ENCODE data around the gene AQP1. TPM values are rescaled to one million over a fixed set of nuclear protein-coding genes. Genes with fewer than 3 reads are reported as not detected.

Gene AQP1
- total RNA-seq, 1 experiment from 2014 or later: 0.52 TPM

GRCh38 chr7:30934225-30934624 is 22.6 kb downstream of the AQP1 start:
- H3K27me3 Mint-ChIP-seq (ENCODE audit: insufficient read depth, unreplicated experiment): no peaks in the 10 kb centered on the region
- no peaks in the 10 kb centered on the region for H3K9me3 ChIP-seq
- H3K27ac Mint-ChIP-seq (ENCODE audit: unreplicated experiment): no peak overlapping the region
- no peak overlapping the region for H3K4me3 Mint-ChIP-seq (ENCODE audit: unreplicated experiment)
- H3K36me3 ChIP-seq (ENCODE audit: control insufficient read depth, insufficient read depth, low read length): no peaks in the 10 kb centered on the region
- no TSS peak for BruUV-seq (replicated peaks)
- ChIA-PET CTCF (interaction anchor here (0.8 kb wide), 1 partner anchor 178 kb away, joined by 4 read pairs; no protein-coding TSS in a partner anchor), POLR2A (no interaction called here)
- peaks cover 6% of the 10 kb centered on the region for H3K4me1 Mint-ChIP-seq (ENCODE audit: low read depth, unreplicated experiment)
- no peaks in the 10 kb centered on the region for H3K27me3 ChIP-seq (replicated peaks; ENCODE audit: control insufficient read depth, insufficient read depth, low read length)
- H3K9me3 Mint-ChIP-seq (ENCODE audit: unreplicated experiment): no peaks in the 10 kb centered on the region
- no peaks in the 10 kb centered on the region for H3K36me3 Mint-ChIP-seq (ENCODE audit: insufficient read depth, unreplicated experiment)
- no peak overlapping the region for H3K4me3 ChIP-seq (ENCODE audit: low read depth, low read length)
- no peaks in the 10 kb centered on the region for H3K4me1 ChIP-seq
- intact Hi-C loops (cut with micrococcal nuclease; ENCODE audit: unreplicated experiment): no loop called here
- TF ChIP-seq, protein P1, sequence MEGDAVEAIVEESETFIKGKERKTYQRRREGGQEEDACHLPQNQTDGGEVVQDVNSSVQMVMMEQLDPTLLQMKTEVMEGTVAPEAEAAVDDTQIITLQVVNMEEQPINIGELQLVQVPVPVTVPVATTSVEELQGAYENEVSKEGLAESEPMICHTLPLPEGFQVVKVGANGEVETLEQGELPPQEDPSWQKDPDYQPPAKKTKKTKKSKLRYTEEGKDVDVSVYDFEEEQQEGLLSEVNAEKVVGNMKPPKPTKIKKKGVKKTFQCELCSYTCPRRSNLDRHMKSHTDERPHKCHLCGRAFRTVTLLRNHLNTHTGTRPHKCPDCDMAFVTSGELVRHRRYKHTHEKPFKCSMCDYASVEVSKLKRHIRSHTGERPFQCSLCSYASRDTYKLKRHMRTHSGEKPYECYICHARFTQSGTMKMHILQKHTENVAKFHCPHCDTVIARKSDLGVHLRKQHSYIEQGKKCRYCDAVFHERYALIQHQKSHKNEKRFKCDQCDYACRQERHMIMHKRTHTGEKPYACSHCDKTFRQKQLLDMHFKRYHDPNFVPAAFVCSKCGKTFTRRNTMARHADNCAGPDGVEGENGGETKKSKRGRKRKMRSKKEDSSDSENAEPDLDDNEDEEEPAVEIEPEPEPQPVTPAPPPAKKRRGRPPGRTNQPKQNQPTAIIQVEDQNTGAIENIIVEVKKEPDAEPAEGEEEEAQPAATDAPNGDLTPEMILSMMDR (IDR thresholded peaks at IDR 0.05; ENCODE audit: insufficient read depth in 1 of 2, low read depth in 1 of 2, low read length in 1 of 2, severe bottlenecking in 1 of 2, unreplicated experiment in 1 of 2): no peak
- no peak for DNase-seq

- Histone ChIP-seq H3K9me3 (no peaks in the 10 kb centered on the region), H3K4me1 (no peaks in the 10 kb centered on the region), H3K4me3 (ENCODE audit: low read depth, low read length) (no peak overlapping the region), H3K36me3 (ENCODE audit: control insufficient read depth, insufficient read depth, low read length) (no peaks in the 10 kb centered on the region), H3K27me3 (replicated peaks; ENCODE audit: control insufficient read depth, insufficient read depth, low read length) (no peaks in the 10 kb centered on the region)
- ChIA-PET POLR2A (no interaction called here), CTCF (interaction anchor here (0.5 to 1.9 kb wide), 2 partner anchors 10 to 55 kb away, joined by 4 to 5 read pairs; no protein-coding TSS in a partner anchor)
- Mint-ChIP-seq H3K27ac (ENCODE audit: unreplicated experiment) (no peak overlapping the region), H3K36me3 (ENCODE audit: insufficient read depth, unreplicated experiment) (no peaks in the 10 kb centered on the region), H3K9me3 (ENCODE audit: unreplicated experiment) (no peaks in the 10 kb centered on the region), H3K27me3 (ENCODE audit: insufficient read depth, unreplicated experiment) (no peaks in the 10 kb centered on the region), H3K4me1 (ENCODE audit: low read depth, unreplicated experiment) (peaks cover 6% of the 10 kb centered on the region), H3K4me3 (ENCODE audit: unreplicated experiment) (no peak overlapping the region)
- TF ChIP-seq, protein P1 (IDR thresholded peaks at IDR 0.05; ENCODE audit: insufficient read depth in 1 of 2, low read depth in 1 of 2, low read length in 1 of 2, severe bottlenecking in 1 of 2, unreplicated experiment in 1 of 2): no peak
- intact Hi-C loops (cut with micrococcal nuclease; ENCODE audit: unreplicated experiment): no loop called here
- no peak for DNase-seq
- no TSS peak for BruUV-seq (replicated peaks)
Observed at GRCh38 chr7:30934732-30935568, 23.3 kb downstream of the AQP1 start.

- Mint-ChIP-seq H3K9me3 (ENCODE audit: unreplicated experiment) (no peaks in the 10 kb centered on the region), H3K36me3 (ENCODE audit: insufficient read depth, unreplicated experiment) (no peaks in the 10 kb centered on the region), H3K4me3 (ENCODE audit: unreplicated experiment) (no peak overlapping the region), H3K27ac (ENCODE audit: unreplicated experiment) (no peak overlapping the region), H3K27me3 (ENCODE audit: insufficient read depth, unreplicated experiment) (no peaks in the 10 kb centered on the region), H3K4me1 (ENCODE audit: low read depth, unreplicated experiment) (peaks cover 6% of the 10 kb centered on the region)
- BruUV-seq (replicated peaks): no TSS peak
- intact Hi-C loops (cut with micrococcal nuclease; ENCODE audit: unreplicated experiment): no loop called here
- Histone ChIP-seq H3K9me3 (no peaks in the 10 kb centered on the region), H3K27me3 (replicated peaks; ENCODE audit: control insufficient read depth, insufficient read depth, low read length) (no peaks in the 10 kb centered on the region), H3K36me3 (ENCODE audit: control insufficient read depth, insufficient read depth, low read length) (no peaks in the 10 kb centered on the region), H3K4me1 (no peaks in the 10 kb centered on the region), H3K4me3 (ENCODE audit: low read depth, low read length) (no peak overlapping the region)
- CTCF ChIA-PET: interaction anchor here (0.5 to 1.9 kb wide), 2 partner anchors 11 to 55 kb away, joined by 4 to 5 read pairs; no protein-coding TSS in a partner anchor
- DNase-seq: no peak
- POLR2A ChIA-PET: no interaction called here
- TF ChIP-seq, protein P1 (IDR thresholded peaks at IDR 0.05; ENCODE audit: insufficient read depth in 1 of 2, low read depth in 1 of 2, low read length in 1 of 2, severe bottlenecking in 1 of 2, unreplicated experiment in 1 of 2): no peak
Observed at GRCh38 chr7:30935569-30935877, 23.9 kb downstream of the AQP1 start.

Data from Caco-2 (cell line).